Erythroblast (primary cell): Measurements from ENCODE around the gene ZNF280B.

Source experiments
- GATA1 ChIP-seq: IDR thresholded peaks from 2 replicates; pipeline ENCODE4 v1.6.1; 2011; ENCODE audit warnings: low read depth, mild to moderate bottlenecking, control low read depth, low read length, moderate library complexity
- POLR2A ChIP-seq: IDR thresholded peaks from 2 replicates; pipeline ENCODE4 v1.6.1; 2011; ENCODE audit warnings: mild to moderate bottlenecking, low read length

- TF ChIP-seq POLR2A: no peak
- TF ChIP-seq GATA1: no peak
These were observed 23.4 kb upstream of the ZNF280B start for GRCh38 chr22:22531770-22532546.
